Osteocyte (in vitro differentiated cells): Measurements from ENCODE around the gene ATP6V0B. TPM values are rescaled to one million over a fixed set of nuclear protein-coding genes. Genes with fewer than 3 reads are reported as not detected.

Experiments
- DNase-seq: peaks from one replicate; pipeline ENCODE4 v3.0.0; 2021; ENCODE audit warnings: mixed read lengths; ENCODE audit not compliant: unreplicated experiment; ENCODE audit errors: extremely low spot score
- H3K27ac Mint-ChIP-seq: one replicate; pipeline ENCODE4 v1.8.0; 2021; ENCODE audit warnings: mild to moderate bottlenecking, mixed read lengths; ENCODE audit not compliant: unreplicated experiment
- H3K27me3 Mint-ChIP-seq: one replicate; pipeline ENCODE4 v1.8.0; 2021; ENCODE audit warnings: mixed read lengths; ENCODE audit not compliant: unreplicated experiment
- H3K36me3 Mint-ChIP-seq: one replicate; pipeline ENCODE4 v1.8.0; 2021; ENCODE audit warnings: mixed read lengths; ENCODE audit not compliant: unreplicated experiment
- H3K4me1 Mint-ChIP-seq: one replicate; pipeline ENCODE4 v1.8.0; 2021; ENCODE audit warnings: mixed read lengths; ENCODE audit not compliant: unreplicated experiment
- H3K4me3 Mint-ChIP-seq: one replicate; pipeline ENCODE4 v1.8.0; 2021; ENCODE audit warnings: mild to moderate bottlenecking, moderate library complexity, mixed read lengths; ENCODE audit not compliant: unreplicated experiment
- H3K9me3 Mint-ChIP-seq: one replicate; pipeline ENCODE4 v1.8.0; 2021; ENCODE audit warnings: mixed read lengths; ENCODE audit not compliant: unreplicated experiment
- total RNA-seq: library from RNA; stranded (reverse); gene quantifications from 2 replicates; pipeline ENCODE4 v1.2.1, GENCODE V29; 2021
- TF ChIP-seq, protein P1 (sequence below): fragments of 200-600 bp; sonication (generic); IDR thresholded peaks from 2 replicates; pipeline ENCODE4 v1.5.0; 2021; ENCODE audit warnings: antibody characterized with exemption, mild to moderate bottlenecking, moderate library complexity

The ATP6V0B gene
- total RNA-seq, 1 donor from 2014 or later: 128 TPM

DNA sequence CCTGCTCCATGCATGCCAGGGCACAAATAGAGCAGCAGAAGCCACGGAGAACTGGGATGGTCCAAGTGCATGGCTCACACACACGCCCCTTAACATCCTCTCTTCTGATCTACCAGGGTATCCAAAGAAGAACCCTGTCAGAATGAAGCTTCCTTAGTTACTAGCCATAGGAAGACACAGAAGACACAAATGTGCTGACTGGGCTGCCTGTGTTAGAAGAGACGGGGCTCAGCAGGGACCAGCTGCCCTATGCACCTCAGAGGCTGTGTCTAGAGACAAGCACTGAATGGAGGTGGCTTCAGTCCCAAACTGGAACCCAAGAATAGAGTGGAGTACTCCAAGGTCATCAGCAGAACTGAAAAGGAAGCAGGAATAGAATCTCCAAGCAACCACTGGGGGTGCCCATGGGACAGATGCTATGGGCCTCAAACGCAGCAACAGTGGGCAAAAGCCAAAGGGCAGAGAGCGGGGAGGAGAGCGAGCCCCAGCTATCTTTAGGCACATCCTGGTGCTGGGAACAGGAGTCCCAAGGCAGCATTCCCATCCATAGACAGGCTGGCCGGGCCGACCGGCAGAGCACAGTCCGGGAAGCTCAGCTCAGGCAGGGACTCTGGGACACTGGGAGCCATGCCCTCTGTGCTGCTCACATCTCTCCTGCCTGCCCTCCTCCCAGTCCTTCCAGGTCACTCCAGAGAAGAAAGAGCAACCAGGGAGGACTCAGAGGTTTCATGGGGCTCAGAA lies 47.0 kb downstream of the ATP6V0B start:
- no peaks in the 10 kb centered on the region for H3K9me3 Mint-ChIP-seq
- H3K4me3 Mint-ChIP-seq: no peak overlapping the region
- TF ChIP-seq, protein P1, sequence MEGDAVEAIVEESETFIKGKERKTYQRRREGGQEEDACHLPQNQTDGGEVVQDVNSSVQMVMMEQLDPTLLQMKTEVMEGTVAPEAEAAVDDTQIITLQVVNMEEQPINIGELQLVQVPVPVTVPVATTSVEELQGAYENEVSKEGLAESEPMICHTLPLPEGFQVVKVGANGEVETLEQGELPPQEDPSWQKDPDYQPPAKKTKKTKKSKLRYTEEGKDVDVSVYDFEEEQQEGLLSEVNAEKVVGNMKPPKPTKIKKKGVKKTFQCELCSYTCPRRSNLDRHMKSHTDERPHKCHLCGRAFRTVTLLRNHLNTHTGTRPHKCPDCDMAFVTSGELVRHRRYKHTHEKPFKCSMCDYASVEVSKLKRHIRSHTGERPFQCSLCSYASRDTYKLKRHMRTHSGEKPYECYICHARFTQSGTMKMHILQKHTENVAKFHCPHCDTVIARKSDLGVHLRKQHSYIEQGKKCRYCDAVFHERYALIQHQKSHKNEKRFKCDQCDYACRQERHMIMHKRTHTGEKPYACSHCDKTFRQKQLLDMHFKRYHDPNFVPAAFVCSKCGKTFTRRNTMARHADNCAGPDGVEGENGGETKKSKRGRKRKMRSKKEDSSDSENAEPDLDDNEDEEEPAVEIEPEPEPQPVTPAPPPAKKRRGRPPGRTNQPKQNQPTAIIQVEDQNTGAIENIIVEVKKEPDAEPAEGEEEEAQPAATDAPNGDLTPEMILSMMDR: no peak
- H3K27ac Mint-ChIP-seq: no peak overlapping the region
- peaks cover 21% of the 10 kb centered on the region for H3K4me1 Mint-ChIP-seq
- peaks cover 9% of the 10 kb centered on the region for H3K36me3 Mint-ChIP-seq
- no peaks in the 10 kb centered on the region for H3K27me3 Mint-ChIP-seq
- no peak for DNase-seq

DNA sequence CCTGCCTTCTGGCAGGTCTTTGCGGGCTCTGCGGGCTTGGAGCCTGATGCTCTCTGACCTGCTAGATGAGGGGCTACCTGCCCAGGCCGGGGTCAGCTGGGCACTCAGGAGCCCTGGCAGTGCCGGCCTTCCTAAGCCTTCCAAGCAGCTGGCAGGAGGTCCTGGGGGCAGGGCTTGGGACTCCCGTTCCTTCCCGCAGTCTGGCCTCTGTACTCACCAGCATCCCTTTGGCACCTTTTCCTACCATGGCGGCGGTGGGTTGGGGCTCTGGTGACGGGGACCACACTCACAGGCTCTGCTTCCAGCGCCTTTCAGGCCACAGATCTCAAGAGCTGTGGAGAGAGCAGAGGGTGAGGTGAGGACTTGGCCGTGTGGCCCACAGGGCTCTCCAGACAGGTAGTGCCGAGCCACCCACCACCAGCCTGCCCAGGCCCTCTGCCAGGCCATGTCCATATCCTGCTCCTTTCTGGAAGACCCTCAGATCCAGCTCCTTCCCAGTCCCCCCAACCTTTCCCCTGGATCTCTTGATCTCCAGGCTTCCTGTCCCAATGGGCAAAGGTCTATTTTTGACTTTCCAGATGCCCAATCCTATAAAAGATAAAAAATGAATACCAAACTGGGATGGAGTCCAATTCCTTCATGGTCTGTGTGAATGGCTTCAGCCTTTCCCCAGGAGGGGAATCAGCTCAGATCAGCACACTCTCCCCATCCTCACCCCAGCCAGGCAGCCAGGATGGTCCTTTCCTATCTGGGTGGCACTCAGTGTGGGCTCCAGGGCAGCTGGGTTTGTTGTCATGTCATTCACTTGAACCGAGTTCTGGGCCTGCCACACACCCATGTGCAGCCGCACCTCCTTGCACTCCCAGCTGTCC lies 49.5 kb downstream of the ATP6V0B start:
- no peaks in the 10 kb centered on the region for H3K27me3 Mint-ChIP-seq
- peaks cover 9% of the 10 kb centered on the region for H3K36me3 Mint-ChIP-seq
- no peaks in the 10 kb centered on the region for H3K9me3 Mint-ChIP-seq
- peak overlapping the region; percentile 8 for H3K4me3 Mint-ChIP-seq
- TF ChIP-seq, protein P1: no peak
- H3K27ac Mint-ChIP-seq: peak overlapping the region; percentile 81
- DNase-seq: no peak
- peaks cover 31% of the 10 kb centered on the region for H3K4me1 Mint-ChIP-seq

DNA sequence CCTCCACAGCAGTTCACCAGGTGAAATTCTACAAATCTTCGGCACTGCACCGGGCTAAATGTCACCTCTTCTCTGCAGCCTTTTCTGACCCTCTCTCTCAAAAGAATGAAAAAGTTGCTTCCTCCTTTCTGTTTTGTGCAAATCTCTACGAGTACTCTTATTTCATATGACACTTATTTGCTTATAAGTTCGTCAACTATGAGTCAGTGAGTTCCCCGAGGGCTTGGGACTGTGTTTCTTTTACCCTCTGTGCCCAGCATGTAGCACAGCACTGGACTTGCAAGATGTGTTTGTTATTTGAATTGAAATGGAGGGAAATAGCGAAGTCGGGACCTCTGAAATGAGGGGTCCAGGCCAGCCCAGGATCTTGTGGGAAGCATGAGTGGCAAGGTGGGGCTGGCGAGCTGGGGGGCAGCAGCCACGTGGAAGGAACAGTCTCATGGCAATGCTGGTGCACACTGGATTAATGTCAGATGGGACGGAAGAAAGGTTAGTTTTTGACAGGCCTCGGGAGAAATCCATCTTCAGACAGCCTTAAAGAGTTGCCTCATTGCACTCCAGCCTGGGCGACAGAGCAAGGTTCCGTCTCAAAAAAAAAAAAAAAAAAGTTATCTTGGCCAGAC lies 50.3 kb downstream of the ATP6V0B start:
- H3K4me3 Mint-ChIP-seq: peak overlapping the region; percentile 8
- no peaks in the 10 kb centered on the region for H3K9me3 Mint-ChIP-seq
- H3K27ac Mint-ChIP-seq: peak overlapping the region; percentile 81
- no peaks in the 10 kb centered on the region for H3K27me3 Mint-ChIP-seq
- H3K36me3 Mint-ChIP-seq: peaks cover 9% of the 10 kb centered on the region
- TF ChIP-seq, protein P1: no peak
- no peak for DNase-seq
- peaks cover 37% of the 10 kb centered on the region for H3K4me1 Mint-ChIP-seq

DNA sequence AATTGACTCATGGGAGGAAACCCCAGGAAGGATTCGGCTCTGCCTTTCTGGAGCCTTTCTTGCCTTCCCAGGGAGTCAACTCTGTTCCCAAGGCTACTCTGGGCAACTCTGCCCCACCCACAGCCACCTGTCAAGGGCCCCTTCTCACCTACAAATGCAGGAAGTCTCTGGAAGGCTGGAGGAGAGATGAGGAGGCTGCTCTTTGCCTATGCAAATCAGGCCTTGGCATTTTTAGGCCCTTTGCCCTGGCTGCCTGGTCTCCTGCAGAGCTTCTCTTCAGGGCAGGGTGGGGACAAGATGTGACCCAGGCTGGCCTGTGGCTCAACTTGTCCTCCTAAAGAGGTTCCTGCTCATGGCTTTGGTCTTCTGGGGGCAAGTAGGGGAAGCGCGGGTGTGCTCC lies 51.1 kb downstream of the ATP6V0B start:
- Mint-ChIP-seq H3K27me3 (no peaks in the 10 kb centered on the region), H3K27ac (no peak overlapping the region), H3K4me3 (no peak overlapping the region), H3K36me3 (peaks cover 9% of the 10 kb centered on the region), H3K4me1 (peaks cover 37% of the 10 kb centered on the region), H3K9me3 (no peaks in the 10 kb centered on the region)
- TF ChIP-seq, protein P1: no peak
- DNase-seq: no peak
